Osteoblast (primary cell): ENCODE measurements around the gene SRCAP. TPM values are rescaled to one million over a fixed set of nuclear protein-coding genes. Genes with fewer than 3 reads are reported as not detected.

ENCODE experiments used
- DNase-seq: peaks from one replicate; pipeline ENCODE4 v3.0.0; 2011; ENCODE audit warnings: low spot score, mixed read lengths; ENCODE audit not compliant: insufficient read length; ENCODE audit errors: missing footprints
- H2AFZ ChIP-seq: 2 replicates; pipeline ENCODE4 v1.6.0; 2011; ENCODE audit warnings: mild to moderate bottlenecking, low read length
- H3K27ac ChIP-seq: 2 replicates; pipeline ENCODE4 v1.5.1; 2011; ENCODE audit warnings: mild to moderate bottlenecking, low read depth, low read length, moderate library complexity
- H3K27me3 ChIP-seq: 2 replicates; pipeline ENCODE4 v1.6.0; 2012; ENCODE audit warnings: mild to moderate bottlenecking, control low read depth, inconsistent platforms, low read length, moderate library complexity; ENCODE audit not compliant: insufficient read depth
- H3K36me3 ChIP-seq: 2 replicates; pipeline ENCODE4 v1.5.1; 2011; ENCODE audit warnings: mild to moderate bottlenecking, low read length, control low read depth, moderate library complexity; ENCODE audit not compliant: insufficient read depth
- H3K4me1 ChIP-seq: 2 replicates; pipeline ENCODE4 v1.5.1; 2011; ENCODE audit warnings: mild to moderate bottlenecking, low read length, control low read depth, moderate library complexity; ENCODE audit not compliant: insufficient read depth
- H3K4me2 ChIP-seq: 2 replicates; pipeline ENCODE4 v1.6.0; 2011; ENCODE audit warnings: mild to moderate bottlenecking, low read length; ENCODE audit not compliant: insufficient read depth
- H3K4me3 ChIP-seq: fragments of 200-600 bp; sonication (generic); 3 replicates; pipeline ENCODE4 v1.5.1; 2012; ENCODE audit warnings: mild to moderate bottlenecking, low read length, inconsistent platforms; ENCODE audit not compliant: insufficient read depth
- H3K79me2 ChIP-seq: 2 replicates; pipeline ENCODE4 v1.6.0; 2012; ENCODE audit warnings: mild to moderate bottlenecking, low read length, control low read depth, inconsistent platforms; ENCODE audit not compliant: insufficient read depth
- H3K9me3 ChIP-seq: 2 replicates; pipeline ENCODE4 v1.5.1; 2011; ENCODE audit warnings: low read depth, low read length, control low read depth
- H4K20me1 ChIP-seq: 2 replicates; pipeline ENCODE4 v1.6.0; 2012; ENCODE audit warnings: mild to moderate bottlenecking, low read length, control low read depth; ENCODE audit not compliant: insufficient read depth
- CTCF ChIP-seq: IDR thresholded peaks from 2 replicates; pipeline ENCODE4 v1.5.1; 2011; ENCODE audit warnings: mild to moderate bottlenecking, low read depth, low read length, moderate library complexity; ENCODE audit errors: extremely low read depth
- total RNA-seq: library from RNA; depleted of rRNA; stranded (reverse); fragments of >200 nt; gene quantifications from 2 replicates; pipeline ENCODE4 v1.2.3, GENCODE V29; 2012

SRCAP gene
- total RNA-seq, 1 donor, result 16.3 TPM

- H4K20me1 ChIP-seq, result peaks cover 22% of the 10 kb centered on the region
- no peaks in the 10 kb centered on the region for H3K9me3 ChIP-seq
- H3K27ac ChIP-seq, result no peak overlapping the region
- no peak overlapping the region for H3K4me3 ChIP-seq
- no peaks in the 10 kb centered on the region for H3K4me1 ChIP-seq
- no peak overlapping the region for H2AFZ ChIP-seq
- no peak for TF ChIP-seq CTCF
- no peaks in the 10 kb centered on the region for H3K27me3 ChIP-seq
- peaks cover 43% of the 10 kb centered on the region for H3K79me2 ChIP-seq
- H3K4me2 ChIP-seq, result no peak overlapping the region
- no peak for DNase-seq
- H3K36me3 ChIP-seq, result peaks cover 86% of the 10 kb centered on the region
These were observed 24.9 kb downstream of the SRCAP start for GRCh38 chr16:30723725-30724355.

- DNase-seq, result peak; percentile 79
- no peak for TF ChIP-seq CTCF
- peaks cover 15% of the 10 kb centered on the region for H4K20me1 ChIP-seq
- H3K4me2 ChIP-seq, result no peak overlapping the region
- no peak overlapping the region for H3K27ac ChIP-seq
- no peaks in the 10 kb centered on the region for H3K27me3 ChIP-seq
- H3K4me3 ChIP-seq, result no peak overlapping the region
- peaks cover 42% of the 10 kb centered on the region for H3K79me2 ChIP-seq
- no peaks in the 10 kb centered on the region for H3K4me1 ChIP-seq
- H3K36me3 ChIP-seq, result peaks cover 90% of the 10 kb centered on the region
- H2AFZ ChIP-seq, result no peak overlapping the region
- no peaks in the 10 kb centered on the region for H3K9me3 ChIP-seq
These were observed 25.9 kb downstream of the SRCAP start for GRCh38 chr16:30724641-30725417.

DNA sequence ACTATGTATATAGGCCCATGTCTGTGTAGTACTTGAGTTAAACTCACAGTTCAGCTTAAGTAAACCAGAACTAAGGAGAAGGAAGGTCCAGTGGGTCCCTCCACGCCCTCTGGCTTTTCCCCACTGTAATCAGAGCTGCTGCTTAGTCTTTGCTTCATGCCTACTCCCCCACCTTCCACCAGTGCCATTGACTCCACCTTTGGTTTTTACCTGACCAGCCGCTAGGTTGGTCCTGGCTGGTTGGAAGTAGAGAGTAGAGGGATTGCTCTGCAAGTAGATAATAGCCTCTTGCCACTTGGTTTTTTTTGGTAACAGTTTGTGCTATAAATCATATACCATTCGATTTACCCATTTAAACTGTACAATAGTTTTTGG lies 26.4 kb downstream of the SRCAP start:
- Histone ChIP-seq H3K36me3 (peaks cover 89% of the 10 kb centered on the region), H3K4me1 (no peaks in the 10 kb centered on the region), H3K9me3 (no peaks in the 10 kb centered on the region), H4K20me1 (peaks cover 10% of the 10 kb centered on the region), H2AFZ (no peak overlapping the region), H3K79me2 (peaks cover 37% of the 10 kb centered on the region), H3K4me3 (no peak overlapping the region), H3K27me3 (no peaks in the 10 kb centered on the region), H3K4me2 (no peak overlapping the region), H3K27ac (no peak overlapping the region)
- peak; percentile 56 for DNase-seq
- TF ChIP-seq CTCF, result no peak

DNA sequence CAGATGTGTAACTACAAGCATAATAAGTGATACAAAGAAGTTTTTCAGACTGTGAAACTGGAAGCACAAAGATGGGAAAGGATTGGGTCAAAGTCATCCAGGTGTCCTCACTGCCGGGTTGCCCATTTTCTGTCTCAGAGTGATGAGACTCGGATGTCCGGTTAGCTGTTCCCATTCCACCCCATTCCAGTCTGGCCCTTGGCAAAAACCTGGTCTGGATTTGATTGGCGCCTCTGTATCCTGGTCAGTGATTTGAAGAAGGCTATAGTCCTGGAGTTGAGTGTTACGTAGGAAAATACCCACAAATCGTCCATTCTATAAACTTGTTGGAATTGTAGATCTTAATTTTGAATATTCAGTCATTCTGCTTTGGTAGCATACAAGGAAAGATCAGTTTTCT lies 29.4 kb downstream of the SRCAP start:
- Histone ChIP-seq H3K79me2 (peaks cover 31% of the 10 kb centered on the region), H3K9me3 (no peaks in the 10 kb centered on the region), H3K36me3 (peaks cover 83% of the 10 kb centered on the region), H3K27ac (no peak overlapping the region), H3K4me3 (no peak overlapping the region), H4K20me1 (peaks cover 7% of the 10 kb centered on the region), H3K4me2 (no peak overlapping the region), H2AFZ (no peak overlapping the region), H3K4me1 (no peaks in the 10 kb centered on the region), H3K27me3 (no peaks in the 10 kb centered on the region)
- TF ChIP-seq CTCF, result no peak
- DNase-seq, result peak; percentile 63
